HG03342 (cell line): ENCODE results near the gene TRIM14.
A peak's percentile ranks its signal among the peaks of the same experiment; 100 is the strongest.
"Not testable (repeated sequence)": the region's sequence is repeated elsewhere in the genome, so short reads cannot be mapped to it uniquely, and the experiment has no call there.

Experiments
- ATAC-seq: cut with Tn5 transposase; IDR thresholded peaks from one replicate; pipeline ENCODE4 v1.9.1; 2021; ENCODE audit warnings: mild to moderate bottlenecking, moderate library complexity; ENCODE audit not compliant: unreplicated experiment

The TRIM14 gene

GRCh38 chr9:98108531-98109031 lies 10.4 kb downstream of the TRIM14 start:
- peak; percentile 75 for ATAC-seq

GRCh38 chr9:98107926-98108325 lies 11.1 kb downstream of the TRIM14 start:
- peak; percentile 13 for ATAC-seq

- ATAC-seq = no peak
Measured at GRCh38 chr9:98105006-98105405, 14.0 kb downstream of the TRIM14 start.

- no peak for ATAC-seq
Measured at GRCh38 chr9:98104445-98104881, 14.6 kb downstream of the TRIM14 start.

- peak; percentile 96 for ATAC-seq
Measured at GRCh38 chr9:98101868-98102273, 17.2 kb downstream of the TRIM14 start.

- no peak for ATAC-seq
Measured at GRCh38 chr9:98101416-98101815, 17.6 kb downstream of the TRIM14 start.

- no peak for ATAC-seq
Measured at GRCh38 chr9:98100456-98100855, 18.6 kb downstream of the TRIM14 start.

GRCh38 chr9:98099898-98100297 lies 19.1 kb downstream of the TRIM14 start:
- ATAC-seq = no peak

GRCh38 chr9:98099346-98099745 lies 19.7 kb downstream of the TRIM14 start:
- no peak for ATAC-seq

- ATAC-seq = no peak
Measured at GRCh38 chr9:98097836-98098235, 21.2 kb downstream of the TRIM14 start.

- ATAC-seq = no peak
Measured at GRCh38 chr9:98096091-98096490, 22.9 kb downstream of the TRIM14 start.

GRCh38 chr9:98095401-98095800 lies 23.6 kb downstream of the TRIM14 start:
- ATAC-seq = no peak

- no peak for ATAC-seq
Measured at GRCh38 chr9:98094851-98095250, 24.2 kb downstream of the TRIM14 start.

- no peak for ATAC-seq
Measured at GRCh38 chr9:98094316-98094715, 24.7 kb downstream of the TRIM14 start.

- ATAC-seq = no peak
Measured at GRCh38 chr9:98092613-98092931, 26.4 kb downstream of the TRIM14 start.

- no peak for ATAC-seq
Measured at GRCh38 chr9:98091735-98092612, 27.0 kb downstream of the TRIM14 start.

- not testable (repeated sequence) for ATAC-seq
Measured at GRCh38 chr9:98090674-98091073, 28.3 kb downstream of the TRIM14 start.

- ATAC-seq = no peak
Measured at GRCh38 chr9:98087420-98088354, 31.3 kb downstream of the TRIM14 start.

GRCh38 chr9:98086461-98086860 lies 32.6 kb downstream of the TRIM14 start:
- no peak for ATAC-seq

GRCh38 chr9:98085944-98086343 lies 33.1 kb downstream of the TRIM14 start:
- no peak for ATAC-seq

GRCh38 chr9:98085058-98085457 lies 34.0 kb downstream of the TRIM14 start:
- ATAC-seq = no peak

GRCh38 chr9:98084396-98084795 lies 34.6 kb downstream of the TRIM14 start:
- ATAC-seq = no peak
